Panc1 (cell line): ENCODE data around the gene NNMT.

Experiments
- POLR2AphosphoS5 ChIP-seq: IDR thresholded peaks from 2 replicates; pipeline ENCODE4 v1.6.1; 2012; ENCODE audit warnings: mild to moderate bottlenecking, low read depth, low read length, moderate library complexity
- TF ChIP-seq, protein P1 (sequence below): fragments of 450-650 bp; IDR thresholded peaks from 2 replicates; pipeline ENCODE4 v1.5.1; 2017; ENCODE audit warnings: mild to moderate bottlenecking

DNA sequence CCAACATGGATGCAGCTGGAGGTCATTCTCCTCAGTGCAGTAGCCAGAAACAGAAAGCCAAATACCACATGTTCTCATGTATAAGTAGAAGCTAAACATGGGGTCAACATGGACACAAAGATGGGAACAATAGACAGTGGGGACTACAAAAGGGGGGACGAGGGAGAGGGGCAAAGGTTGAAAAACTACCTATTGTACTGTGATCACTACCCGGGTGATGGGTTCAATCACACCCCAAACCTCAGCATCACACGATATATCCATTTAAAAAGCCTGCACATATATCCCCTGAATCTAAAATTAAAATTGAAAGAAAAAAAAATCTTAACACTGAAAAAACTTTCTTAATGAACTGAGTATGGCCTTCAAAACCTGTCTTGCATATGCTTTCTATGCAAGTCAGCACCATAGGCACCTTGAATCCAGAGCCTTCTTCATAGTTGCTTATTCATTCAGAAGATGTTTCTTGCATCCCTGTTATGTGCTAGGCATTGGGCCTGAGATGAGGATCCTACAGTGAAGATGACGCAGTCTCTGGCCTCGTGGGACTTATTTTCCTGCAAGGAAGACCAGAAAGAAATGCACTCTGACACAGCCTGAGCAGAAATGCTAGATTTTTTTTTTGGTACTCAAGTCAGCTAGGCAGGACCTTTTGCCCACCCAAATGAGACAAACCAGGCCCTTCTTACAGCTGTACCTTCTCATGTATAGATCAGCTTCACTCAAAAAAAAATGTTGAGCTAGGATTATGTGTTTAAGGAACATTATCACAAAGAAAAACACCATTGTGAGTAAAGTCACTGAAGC is 21.0 kb downstream of the NNMT start:
- TF ChIP-seq POLR2AphosphoS5: no peak
- TF ChIP-seq, protein P1, sequence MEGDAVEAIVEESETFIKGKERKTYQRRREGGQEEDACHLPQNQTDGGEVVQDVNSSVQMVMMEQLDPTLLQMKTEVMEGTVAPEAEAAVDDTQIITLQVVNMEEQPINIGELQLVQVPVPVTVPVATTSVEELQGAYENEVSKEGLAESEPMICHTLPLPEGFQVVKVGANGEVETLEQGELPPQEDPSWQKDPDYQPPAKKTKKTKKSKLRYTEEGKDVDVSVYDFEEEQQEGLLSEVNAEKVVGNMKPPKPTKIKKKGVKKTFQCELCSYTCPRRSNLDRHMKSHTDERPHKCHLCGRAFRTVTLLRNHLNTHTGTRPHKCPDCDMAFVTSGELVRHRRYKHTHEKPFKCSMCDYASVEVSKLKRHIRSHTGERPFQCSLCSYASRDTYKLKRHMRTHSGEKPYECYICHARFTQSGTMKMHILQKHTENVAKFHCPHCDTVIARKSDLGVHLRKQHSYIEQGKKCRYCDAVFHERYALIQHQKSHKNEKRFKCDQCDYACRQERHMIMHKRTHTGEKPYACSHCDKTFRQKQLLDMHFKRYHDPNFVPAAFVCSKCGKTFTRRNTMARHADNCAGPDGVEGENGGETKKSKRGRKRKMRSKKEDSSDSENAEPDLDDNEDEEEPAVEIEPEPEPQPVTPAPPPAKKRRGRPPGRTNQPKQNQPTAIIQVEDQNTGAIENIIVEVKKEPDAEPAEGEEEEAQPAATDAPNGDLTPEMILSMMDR: no peak
